KMS-11 (cell line): ENCODE data around the gene STK33.

Experiments used
- H2AFZ ChIP-seq: fragments of 200-600 bp; sonication (generic); 2 replicates; pipeline ENCODE4 v1.6.1; 2016; ENCODE audit warnings: antibody characterized with exemption, mixed run types, low read depth
- H3K27ac ChIP-seq: fragments of 200-600 bp; sonication (generic); 2 replicates; pipeline ENCODE4 v1.6.1; 2016; ENCODE audit warnings: mild to moderate bottlenecking, mixed run types
- H3K27me3 ChIP-seq: fragments of 200-600 bp; sonication (generic); 2 replicates; pipeline ENCODE4 v1.6.1; 2017; ENCODE audit warnings: mild to moderate bottlenecking, low read depth, mixed run types, moderate library complexity; ENCODE audit not compliant: insufficient read depth
- H3K36me3 ChIP-seq: fragments of 200-600 bp; sonication (generic); 2 replicates; pipeline ENCODE4 v1.6.1; 2017; ENCODE audit warnings: mild to moderate bottlenecking, mixed run types; ENCODE audit not compliant: insufficient read depth
- H3K4me1 ChIP-seq: fragments of 200-600 bp; sonication (generic); 2 replicates; pipeline ENCODE4 v1.6.1; 2016; ENCODE audit warnings: mild to moderate bottlenecking, low read depth, mixed run types; ENCODE audit not compliant: poor library complexity, severe bottlenecking
- H3K4me2 ChIP-seq: fragments of 200-600 bp; sonication (generic); 2 replicates; pipeline ENCODE4 v1.7.0; 2016; ENCODE audit warnings: mild to moderate bottlenecking, mixed run types
- H3K4me3 ChIP-seq: fragments of 200-600 bp; sonication (generic); IDR thresholded peaks from 2 replicates; pipeline ENCODE4 v1.6.1; 2017; ENCODE audit warnings: low read depth, low read length, mixed read lengths; ENCODE audit not compliant: insufficient read depth
- H3K79me2 ChIP-seq: fragments of 200-600 bp; sonication (generic); 2 replicates; pipeline ENCODE4 v1.6.1; 2016; ENCODE audit warnings: low read depth, mixed run types; ENCODE audit not compliant: insufficient read depth
- H3K9ac ChIP-seq: fragments of 200-600 bp; sonication (generic); 2 replicates; pipeline ENCODE4 v1.6.1; 2016; ENCODE audit warnings: mild to moderate bottlenecking, mixed run types
- H4K20me1 ChIP-seq: fragments of 200-600 bp; sonication (generic); 2 replicates; pipeline ENCODE4 v1.6.1; 2016; ENCODE audit warnings: mild to moderate bottlenecking, mixed run types; ENCODE audit not compliant: insufficient read depth
- TF ChIP-seq, protein P1 (sequence below): fragments of 200-600 bp; sonication (generic); conservative IDR thresholded peaks from 2 replicates; pipeline ENCODE4 v1.6.1; 2017; ENCODE audit warnings: low read depth, mild to moderate bottlenecking, antibody characterized with exemption, low read length, moderate library complexity, mixed read lengths

The STK33 gene

DNA sequence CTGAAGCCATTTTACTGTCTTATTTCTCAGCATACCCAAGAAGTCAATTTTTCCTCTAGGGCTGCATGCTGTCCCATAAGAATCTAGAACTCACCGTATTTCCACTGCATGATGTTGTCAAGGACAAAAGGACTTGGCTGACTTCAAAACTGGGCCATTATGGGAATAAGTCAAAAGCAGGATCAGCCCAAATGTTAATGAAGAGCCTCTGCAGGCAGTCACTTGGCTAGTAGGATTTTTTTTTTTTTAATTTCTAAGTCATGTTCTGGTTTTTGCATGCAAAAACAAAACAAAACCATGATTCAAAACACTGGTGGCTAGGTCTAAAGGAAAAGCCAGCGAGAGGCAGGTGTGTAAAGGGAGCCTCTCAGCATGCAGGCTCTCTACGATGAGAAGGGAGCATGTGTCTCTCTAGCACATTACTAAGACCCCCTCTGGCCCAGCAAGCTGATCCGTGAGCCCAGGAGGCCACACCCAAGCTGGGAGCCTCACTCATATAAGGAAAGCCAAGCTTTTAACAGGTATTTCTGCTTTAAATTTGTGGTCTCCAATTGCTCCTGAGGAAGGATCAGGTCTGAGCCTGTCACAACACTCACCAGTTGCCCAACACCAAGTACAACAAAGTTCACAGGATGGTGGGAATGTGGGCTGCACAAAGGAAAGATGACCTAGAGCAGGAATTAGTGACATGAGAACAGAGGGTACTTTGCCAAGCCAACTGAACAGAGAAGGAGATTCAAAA is 21.4 kb upstream of the STK33 start:
- H3K4me3 ChIP-seq: no peak overlapping the region
- peaks cover 13% of the 10 kb centered on the region for H3K4me1 ChIP-seq
- no peaks in the 10 kb centered on the region for H3K27me3 ChIP-seq
- TF ChIP-seq, protein P1, sequence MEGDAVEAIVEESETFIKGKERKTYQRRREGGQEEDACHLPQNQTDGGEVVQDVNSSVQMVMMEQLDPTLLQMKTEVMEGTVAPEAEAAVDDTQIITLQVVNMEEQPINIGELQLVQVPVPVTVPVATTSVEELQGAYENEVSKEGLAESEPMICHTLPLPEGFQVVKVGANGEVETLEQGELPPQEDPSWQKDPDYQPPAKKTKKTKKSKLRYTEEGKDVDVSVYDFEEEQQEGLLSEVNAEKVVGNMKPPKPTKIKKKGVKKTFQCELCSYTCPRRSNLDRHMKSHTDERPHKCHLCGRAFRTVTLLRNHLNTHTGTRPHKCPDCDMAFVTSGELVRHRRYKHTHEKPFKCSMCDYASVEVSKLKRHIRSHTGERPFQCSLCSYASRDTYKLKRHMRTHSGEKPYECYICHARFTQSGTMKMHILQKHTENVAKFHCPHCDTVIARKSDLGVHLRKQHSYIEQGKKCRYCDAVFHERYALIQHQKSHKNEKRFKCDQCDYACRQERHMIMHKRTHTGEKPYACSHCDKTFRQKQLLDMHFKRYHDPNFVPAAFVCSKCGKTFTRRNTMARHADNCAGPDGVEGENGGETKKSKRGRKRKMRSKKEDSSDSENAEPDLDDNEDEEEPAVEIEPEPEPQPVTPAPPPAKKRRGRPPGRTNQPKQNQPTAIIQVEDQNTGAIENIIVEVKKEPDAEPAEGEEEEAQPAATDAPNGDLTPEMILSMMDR: no peak
- no peak overlapping the region for H3K27ac ChIP-seq
- H3K36me3 ChIP-seq: no peaks in the 10 kb centered on the region
- no peaks in the 10 kb centered on the region for H3K79me2 ChIP-seq
- H3K4me2 ChIP-seq: no peak overlapping the region
- H2AFZ ChIP-seq: no peak overlapping the region
- H4K20me1 ChIP-seq: no peaks in the 10 kb centered on the region
- no peak overlapping the region for H3K9ac ChIP-seq

DNA sequence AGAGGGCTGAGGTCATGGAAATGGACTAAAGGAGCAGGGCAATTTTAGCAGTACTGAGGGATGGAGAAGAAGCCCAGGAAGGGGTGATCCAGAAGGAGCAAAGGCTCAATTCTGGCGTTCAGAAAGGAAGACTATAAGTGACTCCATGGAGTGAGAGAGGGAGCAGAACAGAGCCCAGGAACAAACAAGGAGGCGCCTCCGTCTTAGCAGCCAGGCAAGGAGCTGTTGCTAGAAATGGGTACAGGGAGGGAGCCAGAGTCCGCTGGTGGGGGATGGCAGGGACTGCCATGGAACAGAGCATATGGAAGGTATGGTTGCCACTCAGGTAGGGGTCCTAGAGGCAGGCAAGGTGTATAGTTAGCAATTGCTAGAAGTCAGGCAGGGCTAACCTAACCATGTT is 20.5 kb upstream of the STK33 start:
- Histone ChIP-seq H2AFZ (no peak overlapping the region), H3K4me2 (no peak overlapping the region), H3K27me3 (no peaks in the 10 kb centered on the region), H3K36me3 (no peaks in the 10 kb centered on the region), H3K4me1 (peaks cover 13% of the 10 kb centered on the region), H3K27ac (no peak overlapping the region), H3K4me3 (no peak overlapping the region), H3K79me2 (no peaks in the 10 kb centered on the region), H3K9ac (no peak overlapping the region), H4K20me1 (no peaks in the 10 kb centered on the region)
- TF ChIP-seq, protein P1: no peak

DNA sequence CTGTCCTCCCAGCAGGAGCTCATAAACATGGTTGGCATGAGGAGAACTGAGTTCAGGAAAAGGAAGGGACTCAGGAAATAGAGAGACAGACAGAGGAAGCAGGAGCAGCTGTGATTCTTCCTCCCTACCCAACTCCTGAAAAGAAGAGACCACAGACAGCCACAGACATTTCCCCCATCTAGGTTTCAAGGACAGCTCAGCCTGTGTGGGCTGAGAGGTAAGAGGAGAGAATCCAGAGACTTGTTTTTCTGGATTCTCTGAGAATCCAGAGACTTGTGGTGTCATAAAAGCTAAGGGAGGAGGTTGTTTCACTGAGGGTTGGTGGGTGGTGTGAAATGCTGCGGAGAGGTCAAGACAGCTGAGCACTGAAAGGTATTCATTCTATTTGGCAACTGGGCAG is 19.0 kb upstream of the STK33 start:
- Histone ChIP-seq H3K27ac (no peak overlapping the region), H3K9ac (no peak overlapping the region), H2AFZ (no peak overlapping the region), H4K20me1 (no peaks in the 10 kb centered on the region), H3K36me3 (no peaks in the 10 kb centered on the region), H3K27me3 (no peaks in the 10 kb centered on the region), H3K79me2 (no peaks in the 10 kb centered on the region), H3K4me2 (no peak overlapping the region), H3K4me3 (no peak overlapping the region), H3K4me1 (peaks cover 13% of the 10 kb centered on the region)
- TF ChIP-seq, protein P1: no peak

DNA sequence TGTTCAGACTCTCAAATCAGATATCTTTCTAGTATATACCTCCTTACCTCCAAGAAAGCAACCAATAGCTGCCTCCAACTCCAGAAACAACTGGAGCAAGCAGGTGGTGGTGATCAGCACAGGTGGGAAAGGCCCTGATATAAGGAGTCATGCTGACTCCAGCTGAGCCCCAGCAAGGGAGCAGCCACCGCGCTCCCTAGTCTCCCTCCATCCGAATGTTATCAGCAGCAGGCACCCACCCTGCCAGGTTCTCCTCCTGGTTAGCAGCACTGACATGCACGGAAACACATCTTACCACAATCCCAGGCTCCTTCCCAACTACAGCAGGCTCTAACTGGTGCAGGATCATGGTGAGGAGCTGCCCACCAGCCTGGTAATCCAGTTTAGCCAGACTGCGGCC is 18.5 kb upstream of the STK33 start:
- Histone ChIP-seq H3K36me3 (no peaks in the 10 kb centered on the region), H3K79me2 (no peaks in the 10 kb centered on the region), H4K20me1 (no peaks in the 10 kb centered on the region), H3K4me3 (no peak overlapping the region), H3K4me1 (peaks cover 13% of the 10 kb centered on the region), H2AFZ (no peak overlapping the region), H3K9ac (no peak overlapping the region), H3K27me3 (no peaks in the 10 kb centered on the region), H3K27ac (no peak overlapping the region), H3K4me2 (no peak overlapping the region)
- TF ChIP-seq, protein P1: no peak
